NCI-H1105 treated with DMSO at 0.1 percent for 48 hours (cell line): ENCODE results near the gene SEMA4A.
"Not testable (repeated sequence)": the region's sequence is repeated elsewhere in the genome, so short reads cannot be mapped to it uniquely, and the experiment has no call there.

Experiments used
- DNase-seq: peaks from one replicate; lab custom pipeline; 2025; lab: John Stamatoyannopoulos, UW

SEMA4A gene

DNA sequence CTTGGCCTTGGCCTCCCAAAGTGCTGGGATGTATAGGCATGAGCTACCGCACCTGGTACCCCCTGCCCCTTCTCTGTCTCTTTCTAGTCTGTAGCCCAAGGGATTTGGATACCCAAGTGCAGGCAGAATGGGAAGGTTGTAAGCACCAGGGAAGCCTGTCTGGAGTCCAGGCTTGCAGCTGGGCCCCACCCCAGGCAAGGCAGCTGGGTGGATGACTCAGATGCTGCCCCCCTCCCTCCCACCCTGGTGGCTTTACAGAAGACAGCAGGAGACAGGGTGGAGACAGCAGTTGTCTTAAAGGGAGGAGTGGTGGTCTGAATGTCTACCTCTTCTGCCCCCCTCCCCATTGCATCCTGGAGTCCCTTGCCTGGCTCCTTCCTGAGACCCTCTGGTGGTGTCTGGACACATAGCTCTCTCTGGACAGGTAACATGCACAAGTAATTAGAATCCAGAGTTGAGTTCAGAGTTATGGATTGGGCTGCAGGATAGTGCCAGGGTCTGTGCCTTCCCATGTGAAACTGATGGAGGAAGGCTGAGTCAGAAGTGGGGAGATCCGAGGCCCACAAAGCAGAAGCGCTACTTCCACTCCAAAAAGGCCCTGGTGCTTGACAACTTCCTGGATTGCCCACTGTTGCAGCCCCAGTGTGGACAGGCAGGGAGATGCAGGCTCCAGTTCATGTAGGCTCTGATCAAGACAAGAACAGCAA, 33.7 kb upstream of the SEMA4A start:
- no peak for DNase-seq

- no peak for DNase-seq
Measured at GRCh38 chr1:156120318-156120717, 33.1 kb upstream of the SEMA4A start.

DNA sequence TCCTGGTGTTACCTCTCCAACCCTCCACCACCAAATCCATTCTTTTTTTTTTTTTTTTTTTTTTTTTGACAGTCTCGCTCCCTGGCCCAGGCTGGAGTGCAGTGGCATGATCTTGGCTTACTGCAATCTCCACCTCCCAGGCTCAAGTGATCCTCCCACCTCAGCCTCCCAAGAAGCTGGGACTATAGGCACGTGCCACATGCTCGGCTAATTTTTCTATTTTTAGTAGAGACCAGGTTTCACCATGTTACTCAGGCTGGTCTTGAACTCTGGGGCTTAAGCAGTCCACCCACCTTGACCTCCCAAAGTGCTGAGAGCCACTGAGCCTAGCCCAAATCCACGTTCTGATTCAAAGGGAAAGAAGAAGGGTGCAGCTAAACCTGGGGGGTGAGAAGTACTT, 32.4 kb upstream of the SEMA4A start:
- DNase-seq, result not testable (repeated sequence)

GRCh38 chr1:156121457-156121856, 31.9 kb upstream of the SEMA4A start:
- DNase-seq, result no peak

- DNase-seq, result no peak
Measured at GRCh38 chr1:156122086-156122485, 31.3 kb upstream of the SEMA4A start.

GRCh38 chr1:156122519-156123355, 30.6 kb upstream of the SEMA4A start:
- DNase-seq, result peak; percentile 2

- DNase-seq, result peak; percentile 99
Measured at GRCh38 chr1:156123356-156124196, 29.8 kb upstream of the SEMA4A start.

DNA sequence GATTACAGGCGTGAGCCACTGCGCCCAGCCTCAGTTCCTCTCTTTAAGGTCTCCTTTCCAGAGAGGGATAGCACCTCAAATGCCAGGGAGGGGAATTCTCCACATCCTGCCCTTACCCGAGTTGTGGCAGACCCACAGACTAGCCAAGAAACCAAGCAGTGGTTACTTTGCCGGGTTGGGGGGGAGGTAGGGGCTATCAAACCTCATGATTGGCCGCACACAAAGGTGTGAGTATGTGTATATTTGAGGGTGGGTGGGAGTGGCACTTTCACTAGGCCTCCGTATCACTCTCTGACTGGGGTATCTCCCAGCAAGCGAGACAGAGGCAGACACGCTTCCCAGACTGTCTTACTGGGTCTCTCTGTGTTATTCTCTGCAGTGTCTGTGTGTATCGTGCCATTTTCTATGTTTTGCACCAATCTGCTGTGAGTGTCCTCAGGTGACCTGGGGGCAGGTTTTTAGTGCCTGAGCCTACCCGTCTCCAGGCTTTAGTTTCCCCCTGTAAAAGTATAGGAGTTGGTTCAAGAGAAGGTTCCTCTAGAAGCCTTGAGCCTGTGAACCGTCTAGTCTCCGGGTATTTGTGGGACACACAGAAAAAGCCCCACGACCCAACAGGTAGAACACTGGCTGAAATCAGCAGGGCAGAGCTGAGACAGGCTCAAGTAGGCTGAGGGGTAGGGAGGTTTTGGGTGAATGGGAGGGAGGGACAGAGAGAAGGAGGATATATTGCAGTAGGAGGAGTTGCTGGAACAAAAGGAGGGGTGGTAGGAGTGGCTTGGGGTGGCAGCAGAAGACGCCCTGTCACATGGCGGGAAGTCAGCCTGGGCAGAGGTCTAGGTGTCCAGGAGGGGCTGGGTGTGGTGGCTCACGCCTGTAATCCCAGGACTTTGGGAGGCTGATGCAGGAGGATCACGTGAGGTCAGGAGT, 28.6 kb upstream of the SEMA4A start:
- DNase-seq, result no peak

GRCh38 chr1:156125544-156125943, 27.8 kb upstream of the SEMA4A start:
- not testable (repeated sequence) for DNase-seq

DNA sequence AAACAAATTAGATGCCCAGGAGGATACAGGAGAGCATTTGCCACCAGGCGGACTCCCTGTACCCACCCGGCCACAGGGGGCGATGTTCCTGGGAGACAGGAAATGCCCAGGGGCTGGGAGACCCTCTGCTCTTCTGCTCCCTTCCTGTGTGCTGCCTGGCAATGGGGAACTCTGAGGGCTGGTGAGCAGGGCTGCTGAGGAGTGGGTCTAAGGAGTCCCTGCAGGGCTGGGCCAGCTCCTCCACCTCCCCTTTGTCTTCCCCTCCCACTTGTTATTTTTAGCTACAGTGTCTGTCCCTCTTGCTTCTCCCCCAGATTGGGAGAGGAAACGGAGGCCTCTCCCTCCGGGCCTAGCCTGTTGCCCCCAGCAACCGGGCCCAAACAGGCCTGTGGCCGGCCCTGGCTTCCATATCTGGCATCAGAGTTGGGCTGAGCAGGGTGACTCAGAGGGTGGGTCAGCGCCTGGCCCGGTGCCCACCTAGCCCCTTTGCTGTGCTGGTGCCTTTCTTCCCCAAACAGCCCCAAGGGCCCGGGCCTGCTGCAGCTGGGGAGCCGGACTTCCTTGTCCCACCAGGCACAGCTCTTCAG, 27.2 kb upstream of the SEMA4A start:
- no peak for DNase-seq

DNA sequence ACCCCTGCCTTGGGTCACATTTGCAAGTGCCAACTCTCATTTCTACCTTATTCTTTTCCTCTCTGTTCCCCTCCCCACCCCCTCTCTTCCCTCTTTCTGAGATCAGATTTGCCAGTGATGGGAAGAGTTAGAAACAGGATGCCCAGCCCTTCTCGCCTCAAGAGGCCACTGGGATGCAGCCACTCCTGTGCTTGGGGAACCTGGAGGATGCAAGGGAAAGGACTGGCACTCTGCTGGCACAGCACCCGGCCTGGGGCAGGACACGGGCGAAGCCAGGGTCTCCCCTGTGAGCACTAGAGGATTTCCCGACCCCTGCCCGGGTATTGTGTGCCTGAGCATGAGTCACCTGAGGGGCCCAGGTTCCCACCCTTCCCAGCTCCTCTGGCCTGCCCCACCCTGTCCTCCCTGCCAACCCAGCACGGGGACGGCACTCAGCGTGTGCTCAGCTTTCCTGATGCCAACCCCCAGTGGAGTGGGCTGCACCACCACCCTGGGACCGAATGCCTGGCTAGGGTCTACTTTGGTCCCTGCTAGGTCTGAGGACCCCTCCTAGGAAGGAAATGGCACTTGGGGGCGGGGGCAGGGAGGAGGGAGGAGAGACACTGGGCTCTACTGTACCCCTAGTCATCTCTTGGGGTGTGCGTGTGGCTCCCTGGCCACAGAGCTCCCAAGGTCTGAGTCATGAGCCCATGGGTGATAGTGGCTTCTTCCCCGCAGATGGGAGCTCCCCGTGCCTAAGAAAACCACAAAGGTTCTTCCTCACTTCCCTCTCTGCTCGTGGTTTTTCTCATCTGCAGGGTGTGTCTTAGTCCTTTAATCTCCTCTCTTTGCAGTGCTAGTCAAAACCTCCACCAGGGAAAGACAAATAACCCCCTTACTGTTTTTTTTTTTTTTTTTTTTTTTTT, 26.5 kb upstream of the SEMA4A start:
- no peak for DNase-seq

DNA sequence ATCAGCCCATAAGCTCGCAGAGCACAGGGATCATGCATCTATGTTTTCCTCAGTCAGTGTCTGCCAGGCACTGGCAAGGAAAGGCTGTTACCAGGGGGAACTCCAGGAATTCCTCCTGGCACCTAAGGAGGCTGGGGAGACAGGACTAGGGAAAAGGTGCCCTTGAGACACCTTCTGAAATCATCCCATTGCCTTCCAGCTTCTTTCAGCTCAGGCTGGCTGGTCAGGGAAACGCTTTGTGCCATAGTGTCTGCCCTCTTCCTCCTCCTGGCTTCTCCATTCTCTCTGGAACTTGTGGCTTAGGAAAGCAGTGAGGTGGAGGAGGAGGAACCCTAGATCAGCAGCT, 25.1 kb upstream of the SEMA4A start:
- no peak for DNase-seq

DNA sequence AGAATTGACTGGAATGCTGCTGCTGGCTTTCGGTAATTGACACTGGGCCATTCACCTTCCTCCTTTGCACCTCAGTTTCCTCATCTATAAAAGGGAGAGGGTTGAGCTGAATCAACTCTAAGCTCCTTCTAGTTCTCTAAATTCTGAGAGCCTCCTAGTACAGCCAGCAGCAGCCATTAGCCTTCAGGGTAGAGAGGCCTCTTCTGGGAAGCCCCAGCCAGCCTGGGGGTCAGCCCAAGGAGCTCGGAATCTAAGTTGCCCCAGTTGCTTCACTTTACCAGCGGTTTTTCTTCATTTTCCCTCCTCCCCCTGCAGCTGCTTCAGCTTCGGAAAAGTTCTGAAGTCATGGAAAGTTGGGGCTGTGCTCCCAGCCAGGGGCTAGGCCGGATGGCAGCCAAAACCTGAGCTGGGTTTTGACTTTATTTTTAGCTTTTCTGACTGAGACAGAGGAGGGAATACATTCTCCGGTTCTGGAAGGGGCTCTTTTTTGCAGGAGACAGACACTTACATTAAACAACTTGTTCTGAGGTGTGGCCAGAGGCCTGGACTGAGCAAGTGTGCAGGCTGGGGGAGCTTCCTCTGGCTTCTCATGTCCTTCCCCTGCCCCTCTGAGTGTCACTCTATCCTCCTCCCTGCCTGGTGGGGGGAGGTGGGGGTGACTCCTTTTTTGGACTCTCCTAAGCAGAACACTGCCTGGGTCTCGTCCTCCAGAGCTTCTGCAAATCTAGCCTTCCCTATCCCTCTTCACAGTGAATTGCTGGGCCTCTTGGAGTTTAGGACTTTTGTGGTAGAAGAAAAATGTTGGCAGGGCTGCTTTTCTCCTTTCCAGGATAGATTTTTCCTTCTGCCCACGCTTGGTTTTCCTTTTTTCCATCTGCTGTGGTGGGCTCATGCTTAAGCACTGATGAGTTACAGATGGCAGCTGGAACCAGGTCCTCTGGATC, 24.5 kb upstream of the SEMA4A start:
- no peak for DNase-seq

- DNase-seq, result peak; percentile 65
Measured at GRCh38 chr1:156129687-156130577, 23.5 kb upstream of the SEMA4A start.

DNA sequence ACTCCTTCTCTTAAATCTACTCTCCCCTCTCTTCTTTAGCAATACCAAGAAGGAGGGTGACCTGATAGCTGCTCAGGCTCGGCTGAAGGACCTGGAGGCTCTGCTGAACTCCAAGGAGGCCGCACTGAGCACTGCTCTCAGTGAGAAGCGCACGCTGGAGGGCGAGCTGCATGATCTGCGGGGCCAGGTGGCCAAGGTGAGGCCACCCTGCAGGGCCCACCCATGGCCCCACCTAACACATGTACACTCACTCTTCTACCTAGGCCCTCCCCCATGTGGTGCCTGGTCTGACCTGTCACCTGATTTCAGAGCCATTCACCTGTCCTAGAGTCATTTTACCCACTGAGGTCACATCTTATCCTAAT, 22.8 kb upstream of the SEMA4A start:
- DNase-seq, result no peak

DNA sequence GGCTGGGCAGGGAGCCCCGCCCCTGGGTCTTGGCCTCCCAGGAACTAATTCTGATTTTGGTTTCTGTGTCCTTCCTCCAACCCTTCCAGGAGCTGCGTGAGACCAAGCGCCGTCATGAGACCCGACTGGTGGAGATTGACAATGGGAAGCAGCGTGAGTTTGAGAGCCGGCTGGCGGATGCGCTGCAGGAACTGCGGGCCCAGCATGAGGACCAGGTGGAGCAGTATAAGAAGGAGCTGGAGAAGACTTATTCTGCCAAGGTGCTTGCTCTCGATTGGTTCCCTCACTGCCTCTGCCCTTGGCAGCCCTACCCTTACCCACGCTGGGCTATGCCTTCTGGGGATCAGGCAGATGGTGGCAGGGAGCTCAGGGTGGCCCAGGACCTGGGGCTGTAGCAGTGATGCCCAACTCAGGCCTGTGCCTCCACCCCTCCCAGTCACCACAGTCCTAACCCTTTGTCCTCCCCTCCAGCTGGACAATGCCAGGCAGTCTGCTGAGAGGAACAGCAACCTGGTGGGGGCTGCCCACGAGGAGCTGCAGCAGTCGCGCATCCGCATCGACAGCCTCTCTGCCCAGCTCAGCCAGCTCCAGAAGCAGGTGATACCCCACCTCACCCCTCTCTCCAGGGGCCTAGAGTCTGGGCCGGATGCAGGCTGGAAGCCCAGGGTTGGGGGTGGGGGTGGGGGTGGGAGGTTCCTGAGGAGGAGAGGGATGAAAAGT, 18.5 kb upstream of the SEMA4A start:
- no peak for DNase-seq
